Skeletal muscle tissue (tissue), 5 donors: ENCODE data around the gene MFAP5. TPM values are rescaled to one million over a fixed set of nuclear protein-coding genes. Genes with fewer than 3 reads are reported as not detected.

Experiments
- H3K27ac ChIP-seq: one replicate; pipeline ENCODE4 v1.7.0; 2013; ENCODE audit warnings: mild to moderate bottlenecking, low read depth, low read length, inconsistent platforms
- H3K27me3 ChIP-seq, 3 donors: one replicate each; pipeline ENCODE4 v1.7.0; 2013; ENCODE audit warnings: low read length in 3 of 3; ENCODE audit not compliant: control insufficient read depth in 3 of 3, insufficient read depth in 3 of 3
- H3K36me3 ChIP-seq, 3 donors: one replicate each; pipeline ENCODE4 v1.7.0; 2013; ENCODE audit warnings: low read length in 3 of 3; ENCODE audit not compliant: control insufficient read depth in 3 of 3, insufficient read depth in 3 of 3
- H3K4me1 ChIP-seq, 3 donors: one replicate each; pipeline ENCODE4 v1.7.0; 2013; ENCODE audit warnings: low read length in 3 of 3, mild to moderate bottlenecking in 3 of 3; ENCODE audit not compliant: control insufficient read depth in 3 of 3, insufficient read depth in 3 of 3
- H3K4me3 ChIP-seq, 3 donors: one replicate each; pipeline ENCODE4 v1.7.0; 2013; ENCODE audit warnings: low read length in 3 of 3
- H3K9ac ChIP-seq, 3 donors: one replicate each; pipeline ENCODE4 v1.7.0; 2013; ENCODE audit warnings: low read length in 3 of 3, mild to moderate bottlenecking in 3 of 3, moderate library complexity in 2 of 3, low read depth in 1 of 3
- H3K9me3 ChIP-seq, 3 donors: one replicate each; pipeline ENCODE4 v1.7.0; 2013; ENCODE audit warnings: low read length in 3 of 3; ENCODE audit not compliant: control insufficient read depth in 3 of 3
- small RNA-seq: library from RNA; depleted of rRNA; stranded (forward); fragments of <200 nt; gene quantifications from one replicate; pipeline ENCODE3, GENCODE V24; 2014
- total RNA-seq: library from RNA; depleted of rRNA; stranded (reverse); fragments of >200 nt; gene quantifications from one replicate; pipeline ENCODE4 v1.2.3, GENCODE V29; 2014
- donor health status: Osteomylitis.

MFAP5 gene
- total RNA-seq, 1 donor from 2014 or later = 246 TPM

DNA sequence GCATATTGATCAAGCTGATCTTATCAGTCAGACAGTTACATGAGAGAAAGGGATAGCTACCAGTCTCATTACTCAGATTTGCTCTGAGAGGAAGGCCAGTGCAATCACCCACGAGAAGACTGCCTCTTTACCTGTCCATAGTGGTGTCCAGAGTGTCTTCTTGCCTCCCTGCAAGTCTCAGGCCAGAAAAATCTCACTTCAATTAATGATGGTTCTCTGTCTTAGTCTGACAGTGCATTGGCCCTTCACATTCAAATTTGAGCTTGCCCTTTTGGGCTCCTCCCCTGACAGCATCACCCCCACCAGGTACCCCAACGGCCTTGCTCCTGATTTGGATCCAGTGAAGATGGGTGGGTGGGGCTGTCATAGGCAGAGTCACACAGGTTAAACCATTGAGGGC lies 50.0 kb downstream of the MFAP5 start, which contains the start of gene AICDA:
Gene AICDA (minus strand): TSS at position 231 of the 400 bp plus-strand sequence. CDS start 92 bp downstream, at position 139.
- Histone ChIP-seq H3K27ac (no peak within 1 kb of the TSS), H3K4me1 (no peaks in the 10 kb centered on the region), H3K27me3 (no peaks in the 10 kb centered on the region), H3K36me3 (no peaks in the 10 kb centered on the region), H3K9ac (no peak within 1 kb of the TSS), H3K9me3 (no peaks in the 10 kb centered on the region), H3K4me3 (no peak within 1 kb of the TSS)

DNA sequence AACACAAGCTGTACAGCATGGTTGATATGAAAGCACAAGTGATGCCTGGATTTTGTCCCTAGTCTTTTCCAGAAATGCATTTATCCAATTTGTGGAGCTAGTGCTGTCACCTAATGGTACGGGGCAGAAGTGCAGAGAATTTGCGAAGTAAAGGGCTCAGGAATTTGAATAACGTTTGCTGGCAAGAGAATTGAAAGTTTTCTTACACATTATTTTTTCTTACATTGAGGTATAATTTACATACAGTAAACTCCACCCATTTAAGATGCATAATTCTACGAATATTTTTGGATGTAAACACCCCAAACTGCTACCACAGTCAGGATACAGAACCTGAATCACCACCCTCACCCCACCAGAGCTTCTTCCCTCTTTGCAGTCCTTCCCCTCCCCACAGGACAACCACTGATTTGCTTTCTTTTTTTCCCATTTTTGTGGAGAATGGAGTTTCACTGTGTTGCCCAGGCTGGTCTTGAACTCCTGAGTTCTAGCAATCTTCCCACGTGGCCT lies 53.5 kb downstream of the MFAP5 start:
- Histone ChIP-seq H3K4me1 (no peaks in the 10 kb centered on the region), H3K36me3 (no peaks in the 10 kb centered on the region), H3K4me3 (no peak overlapping the region), H3K9me3 (no peaks in the 10 kb centered on the region), H3K27ac (no peak overlapping the region), H3K27me3 (no peaks in the 10 kb centered on the region), H3K9ac (no peak overlapping the region)

DNA sequence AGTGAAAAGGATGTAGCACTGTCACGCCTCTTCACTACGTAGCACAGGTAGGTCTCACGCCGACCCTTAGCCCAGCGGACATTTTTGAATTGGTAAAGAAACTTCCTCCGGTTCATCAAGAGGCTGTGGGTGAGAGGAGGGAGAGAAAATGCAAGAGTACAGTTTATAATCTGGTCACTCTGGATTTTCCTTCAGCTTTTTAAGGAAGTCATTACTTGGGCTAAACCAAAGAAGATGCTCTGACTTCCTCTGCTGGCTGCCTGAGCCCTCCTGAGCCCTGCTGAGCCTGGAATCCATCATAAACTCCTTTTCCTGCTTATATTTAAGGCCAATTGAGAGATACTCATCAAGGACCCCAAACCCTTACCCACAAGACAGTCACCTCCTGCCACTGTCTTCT lies 55.7 kb downstream of the MFAP5 start:
- H3K9ac ChIP-seq = no peak overlapping the region
- no peak overlapping the region for H3K4me3 ChIP-seq
- no peaks in the 10 kb centered on the region for H3K9me3 ChIP-seq
- H3K27ac ChIP-seq = no peak overlapping the region
- H3K4me1 ChIP-seq = no peaks in the 10 kb centered on the region
- no peaks in the 10 kb centered on the region for H3K27me3 ChIP-seq
- no peaks in the 10 kb centered on the region for H3K36me3 ChIP-seq

DNA sequence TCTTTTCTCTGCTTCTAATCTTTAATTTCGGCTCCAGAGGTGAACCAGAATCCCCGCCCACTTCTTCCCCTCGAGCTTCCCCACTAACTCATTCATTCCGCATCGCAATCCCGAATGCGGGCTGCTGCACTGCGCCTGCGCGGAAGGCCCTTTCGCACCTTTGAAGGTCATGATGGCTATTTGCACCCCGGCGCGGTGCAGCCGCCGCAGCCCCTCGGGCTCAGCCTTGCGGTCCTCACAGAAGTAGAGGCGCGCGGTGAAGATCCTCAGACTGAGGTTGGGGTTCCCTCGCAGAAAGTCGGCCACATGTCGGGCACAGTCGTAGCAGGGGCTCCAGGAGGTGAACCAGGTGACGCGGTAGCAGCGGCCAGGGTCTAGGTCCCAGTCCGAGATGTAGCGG lies 57.6 kb downstream of the MFAP5 start:
- no peaks in the 10 kb centered on the region for H3K27me3 ChIP-seq
- no peaks in the 10 kb centered on the region for H3K4me1 ChIP-seq
- no peak overlapping the region for H3K27ac ChIP-seq
- no peak overlapping the region for H3K9ac ChIP-seq
- no peaks in the 10 kb centered on the region for H3K36me3 ChIP-seq
- H3K4me3 ChIP-seq = no peak overlapping the region
- H3K9me3 ChIP-seq = no peaks in the 10 kb centered on the region

DNA sequence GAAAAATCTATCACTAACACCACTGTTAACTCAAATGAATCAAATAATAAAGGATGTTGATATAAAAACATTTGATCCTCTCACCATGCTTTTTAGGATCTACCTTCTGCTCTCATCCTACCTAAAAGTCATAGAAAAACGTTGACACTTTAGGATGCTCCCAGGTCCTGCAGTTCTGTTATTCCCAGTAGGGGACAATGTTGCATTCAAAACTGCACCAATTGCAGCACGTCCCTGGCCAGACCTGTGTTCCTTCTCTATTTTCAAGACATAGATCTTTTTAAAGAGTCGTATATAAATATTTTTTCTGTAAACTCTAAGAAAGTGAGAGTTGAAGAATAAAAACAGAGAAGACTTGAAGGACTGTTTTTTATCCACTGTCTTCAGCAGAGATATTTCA lies 58.8 kb downstream of the MFAP5 start:
- H3K9ac ChIP-seq = no peak overlapping the region
- no peaks in the 10 kb centered on the region for H3K9me3 ChIP-seq
- H3K27ac ChIP-seq = no peak overlapping the region
- H3K27me3 ChIP-seq = no peaks in the 10 kb centered on the region
- no peaks in the 10 kb centered on the region for H3K36me3 ChIP-seq
- no peak overlapping the region for H3K4me3 ChIP-seq
- H3K4me1 ChIP-seq = no peaks in the 10 kb centered on the region

DNA sequence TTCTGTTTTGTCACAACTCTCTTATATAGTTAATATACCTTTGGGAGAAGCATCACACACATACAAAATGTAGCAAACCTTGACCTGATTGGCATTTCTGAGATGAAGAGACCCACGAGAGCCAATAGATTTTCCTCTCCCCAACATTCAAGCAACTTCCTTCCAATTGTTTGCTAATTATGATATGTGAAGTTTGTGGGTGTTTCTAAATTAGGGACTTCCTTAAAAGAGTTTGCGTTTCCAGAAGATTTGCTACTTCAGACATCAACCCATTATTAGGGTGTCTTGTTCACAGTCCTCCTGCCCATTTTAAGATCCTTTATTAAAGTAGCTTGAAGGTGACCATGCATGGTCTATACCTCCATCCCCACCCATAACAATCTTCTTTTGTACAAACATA lies 59.3 kb downstream of the MFAP5 start:
- H3K9me3 ChIP-seq = no peaks in the 10 kb centered on the region
- no peak overlapping the region for H3K27ac ChIP-seq
- no peak overlapping the region for H3K4me3 ChIP-seq
- H3K27me3 ChIP-seq = no peaks in the 10 kb centered on the region
- no peaks in the 10 kb centered on the region for H3K4me1 ChIP-seq
- no peaks in the 10 kb centered on the region for H3K36me3 ChIP-seq
- no peak overlapping the region for H3K9ac ChIP-seq

DNA sequence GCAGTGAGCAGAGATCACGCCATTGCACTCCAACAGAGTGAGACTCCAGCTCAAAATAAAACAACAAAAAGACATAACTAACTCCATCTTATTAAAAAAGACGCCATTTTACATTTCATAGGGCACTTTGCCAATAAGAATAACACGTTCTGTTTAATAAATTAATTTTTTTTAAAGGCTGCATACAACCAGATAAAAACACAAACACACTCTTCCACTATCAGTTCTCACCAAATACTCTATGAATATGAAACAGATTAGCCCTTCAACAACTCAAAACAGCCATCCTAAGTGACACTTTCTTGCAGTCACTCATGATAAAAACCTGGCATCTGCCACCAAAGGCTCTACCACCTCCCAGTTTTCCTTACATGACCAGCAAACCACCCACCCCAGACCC lies 66.1 kb downstream of the MFAP5 start:
- H3K9ac ChIP-seq = no peak overlapping the region
- H3K36me3 ChIP-seq = no peaks in the 10 kb centered on the region
- no peaks in the 10 kb centered on the region for H3K27me3 ChIP-seq
- H3K4me1 ChIP-seq = no peaks in the 10 kb centered on the region
- H3K27ac ChIP-seq = no peak overlapping the region
- no peak overlapping the region for H3K4me3 ChIP-seq
- H3K9me3 ChIP-seq = no peaks in the 10 kb centered on the region

Small RNA genes within 50 kb of the gene (small RNA-seq; reads per million reads assigned to genes)
- gene RF00564 = not detected

Other genes with a start within 250 kb of the MFAP5 start
- gene CLEC6A, start 206.9 kb downstream of the MFAP5 start, total RNA-seq = under 0.01 TPM
- under 0.01 TPM for gene CLEC4D, start 149.3 kb downstream of the MFAP5 start, total RNA-seq
- not detected for gene CLEC4E, start 121.9 kb downstream of the MFAP5 start, total RNA-seq
- gene AICDA, start 50.0 kb downstream of the MFAP5 start, total RNA-seq = not detected
- gene RIMKLB, start 35.2 kb upstream of the MFAP5 start, total RNA-seq = 40.7 TPM
- gene A2ML1, start 159.8 kb upstream of the MFAP5 start, total RNA-seq = not detected